IMR-90 (cell line): ENCODE measurements around the gene CDK6. TPM values are rescaled to one million over a fixed set of nuclear protein-coding genes. Genes with fewer than 3 reads are reported as not detected.

Experiments
- ATAC-seq: fragments of 200-7000 bp; cut with Tn5 transposase; 2 replicates; pipeline ENCODE4 v1.9.1; 2020; ENCODE audit warnings: low read depth, mild to moderate bottlenecking, moderate library complexity
- BruUV-seq: library from RNA; stranded (reverse); fragments of 400-500 nt; replicated peaks from 2 replicates; lab custom pipeline; 2021; lab: Mats Ljungman, UMichigan
- CTCF ChIA-PET: fragments of 300-600 bp; formaldehyde crosslinking; extraction: SDS; loops from one replicate; lab custom pipeline; 2021; ENCODE audit warnings: antibody characterized with exemption; lab: Yijun Ruan, JAX
- POLR2A ChIA-PET: fragments of 300-600 bp; sonication (Branson Sonifier 250); formaldehyde crosslinking; loops from one replicate; lab custom pipeline; 2022; ENCODE audit warnings: antibody characterized with exemption; ENCODE audit not compliant: unreplicated experiment; lab: Charles Lee
- DNase-seq: peaks from one replicate; pipeline ENCODE4 v3.0.0; 2013
- H2AFZ ChIP-seq: replicated peaks from 2 replicates; pipeline ENCODE3; 2013; ENCODE audit warnings: low read length, mild to moderate bottlenecking; ENCODE audit not compliant: poor library complexity
- H2AK5ac ChIP-seq: 2 replicates; pipeline ENCODE4 v1.6.1; 2013; ENCODE audit warnings: low read depth, low read length, inconsistent platforms
- H2AK9ac ChIP-seq: replicated peaks from 2 replicates; pipeline ENCODE3; 2013; ENCODE audit warnings: mild to moderate bottlenecking, low read depth, low read length, moderate library complexity; ENCODE audit not compliant: poor library complexity
- H2BK120ac ChIP-seq: 2 replicates; pipeline ENCODE4 v1.6.1; 2013; ENCODE audit warnings: low read depth, low read length, inconsistent platforms
- H2BK15ac ChIP-seq: 3 replicates; pipeline ENCODE4 v1.6.1; 2013; ENCODE audit warnings: low read depth, low read length, inconsistent platforms
- H2BK20ac ChIP-seq: 2 replicates; pipeline ENCODE4 v1.6.1; 2013; ENCODE audit warnings: low read depth, mild to moderate bottlenecking, inconsistent platforms, low read length, moderate library complexity
- H2BK5ac ChIP-seq: 2 replicates; pipeline ENCODE4 v1.6.1; 2013; ENCODE audit warnings: mild to moderate bottlenecking, low read depth, low read length, inconsistent platforms; ENCODE audit not compliant: poor library complexity, severe bottlenecking
- H3K14ac ChIP-seq: replicated peaks from 2 replicates; pipeline ENCODE4 v1.6.1; 2013; ENCODE audit warnings: low read depth, low read length, inconsistent platforms
- H3K18ac ChIP-seq: 2 replicates; pipeline ENCODE4 v1.6.1; 2013; ENCODE audit warnings: low read depth, low read length, control low read depth
- H3K23ac ChIP-seq: 2 replicates; pipeline ENCODE4 v1.6.1; 2013; ENCODE audit warnings: low read depth, low read length, inconsistent platforms
- H3K27ac ChIP-seq: 2 replicates; pipeline ENCODE4 v1.5.1; 2013; ENCODE audit warnings: mild to moderate bottlenecking, control low read depth, low read length; ENCODE audit not compliant: insufficient read depth
- H3K27me3 ChIP-seq: 2 replicates; pipeline ENCODE4 v1.6.1; 2013; ENCODE audit warnings: low read length; ENCODE audit not compliant: control insufficient read depth, insufficient read depth
- H3K36me3 ChIP-seq: 2 replicates; pipeline ENCODE4 v1.6.1; 2013; ENCODE audit warnings: low read length, mixed read lengths; ENCODE audit not compliant: control insufficient read depth, insufficient read depth
- H3K4ac ChIP-seq: 2 replicates; pipeline ENCODE4 v1.6.1; 2013; ENCODE audit warnings: low read depth, low read length, inconsistent platforms
- H3K4me1 ChIP-seq: 2 replicates; pipeline ENCODE4 v1.6.1; 2013; ENCODE audit warnings: low read length, mixed read lengths; ENCODE audit not compliant: control insufficient read depth, insufficient read depth
- H3K4me2 ChIP-seq: 2 replicates; pipeline ENCODE4 v1.6.1; 2013; ENCODE audit warnings: low read depth, mild to moderate bottlenecking, control low read depth, low read length, moderate library complexity
- H3K4me3 ChIP-seq: 2 replicates; pipeline ENCODE4 v1.5.1; 2013; ENCODE audit warnings: low read depth, mild to moderate bottlenecking, control low read depth, low read length, moderate library complexity; ENCODE audit not compliant: insufficient read depth
- H3K56ac ChIP-seq: 2 replicates; pipeline ENCODE4 v1.6.1; 2013; ENCODE audit warnings: low read length, inconsistent platforms; ENCODE audit not compliant: insufficient read depth; ENCODE audit errors: extremely low read depth
- H3K79me1 ChIP-seq, 2 experiments: 2 replicates each; pipeline ENCODE4 v1.6.1; 2013; ENCODE audit warnings: low read length in 2 of 2, inconsistent platforms in 1 of 2, low read depth in 1 of 2
- H3K9ac ChIP-seq: 2 replicates; pipeline ENCODE4 v1.6.1; 2013; ENCODE audit warnings: low read depth, low read length, control low read depth
- H3K9me1 ChIP-seq: 2 replicates; pipeline ENCODE4 v1.6.1; 2013; ENCODE audit warnings: low read length, inconsistent platforms; ENCODE audit not compliant: insufficient read depth
- H3K9me3 ChIP-seq: 2 replicates; pipeline ENCODE4 v1.6.1; 2013; ENCODE audit warnings: low read length; ENCODE audit not compliant: control insufficient read depth, insufficient read depth
- H4K20me1 ChIP-seq: 2 replicates; pipeline ENCODE4 v1.6.1; 2013; ENCODE audit warnings: low read length, inconsistent platforms; ENCODE audit not compliant: insufficient read depth
- H4K5ac ChIP-seq: 2 replicates; pipeline ENCODE4 v1.6.1; 2013; ENCODE audit warnings: mild to moderate bottlenecking, low read depth, low read length, control low read depth
- H4K8ac ChIP-seq, 2 experiments: 2 replicates each; pipeline ENCODE4 v1.6.1; 2013; ENCODE audit warnings: low read depth in 2 of 2, low read length in 2 of 2, control low read depth in 1 of 2, inconsistent platforms in 1 of 2
- H4K91ac ChIP-seq: 2 replicates; pipeline ENCODE4 v1.6.1; 2013; ENCODE audit warnings: low read depth, low read length, inconsistent platforms; ENCODE audit not compliant: insufficient read depth
- CEBPB ChIP-seq: IDR thresholded peaks from 2 replicates; pipeline ENCODE4 v1.6.1; 2012; ENCODE audit warnings: low read depth, low read length, improper control_type of control experiment
- CTCF ChIP-seq: conservative IDR thresholded peaks from 2 replicates; pipeline ENCODE4 v1.5.1; 2012; ENCODE audit warnings: mild to moderate bottlenecking, low read depth, low read length, improper control_type of control experiment
- SMC3 ChIP-seq: fragments of 150-350 bp; IDR thresholded peaks from 2 replicates; pipeline ENCODE4 v1.6.1; 2016; ENCODE audit warnings: low read depth, mild to moderate bottlenecking, antibody characterized with exemption, low read length, moderate library complexity
- WGBS, 2 experiments: methylation state at CpG; one replicate each; pipeline versions ENCODE4 v1.1.5 to v1.1.7; 2013; ENCODE audit warnings: missing lambda C conversion rate in 2 of 2; ENCODE audit not compliant: insufficient read length in 1 of 2; ENCODE audit errors: extremely low coverage in 2 of 2; 5-methylcytosine and 5-hydroxymethylcytosine counted together
- dilution Hi-C: fragments of 300-500 bp; cut with HindIII; formaldehyde crosslinking; loops from one replicate; pipeline ENCODE4 v1.14.3; 2018; ENCODE audit warnings: low sequenced_read_pairs; ENCODE audit not compliant: unreplicated experiment
- in situ Hi-C: fragments of 300-500 bp; cut with MboI; formaldehyde crosslinking; loops from 3 replicates; pipeline ENCODE4 v1.14.3; 2019; ENCODE audit warnings: low sequenced_read_pairs, inconsistent platforms, mixed read lengths
- intact Hi-C: fragments of 100-400 bp; cut with micrococcal nuclease; formaldehyde crosslinking; loops from 2 replicates; pipeline ENCODE4 v1.10.0; 2022
- polyA plus RNA-seq, 3 experiments: library from polyadenylated mRNA; depleted of rRNA; stranded (reverse); fragments of >200 nt; gene quantifications; 2 replicates each; pipeline ENCODE4 v1.2.3, GENCODE V29; 2012; ENCODE audit warnings: low replicate concordance in 1 of 3
- total RNA-seq: library from RNA; depleted of rRNA; stranded (reverse); fragments of >200 nt; gene quantifications from 2 replicates; pipeline ENCODE4 v1.2.3, GENCODE V29; 2012

Gene CDK6
- total and polyA plus RNA-seq, 2 of the 4 experiments (the other 2 are of a cell fraction): 21.5 to 195 TPM

- TF ChIP-seq SMC3: no peak
These were observed 201.4 kb downstream of the CDK6 start (continued) for GRCh38 chr7:92634924-92635519.

- TF ChIP-seq CTCF (no peak), CEBPB (peak; percentile 37; the same call in 1 of the 2 replicates)
- Histone ChIP-seq H2BK5ac (peak overlapping the region; percentile 23), H2AK9ac (no peak overlapping the region), H3K56ac (no peak overlapping the region), H3K9ac (no peak overlapping the region), H3K23ac (no peak overlapping the region), H3K4me3 (no peak overlapping the region), H3K4me1 (peaks cover 6% of the 10 kb centered on the region), H3K27me3 (no peaks in the 10 kb centered on the region), H3K4ac (no peak overlapping the region), H2BK15ac (no peak overlapping the region; the same call in 2 of the 3 replicates), H2BK120ac (no peak overlapping the region), H3K18ac (no peak overlapping the region), H3K9me3 (no peaks in the 10 kb centered on the region), H4K8ac (no peak overlapping the region), H2BK20ac (no peak overlapping the region), H4K91ac (no peak overlapping the region), H3K36me3 (peaks cover 6% of the 10 kb centered on the region), H3K27ac (no peak overlapping the region), H3K4me2 (peak overlapping the region; percentile 53; the same call in 1 of the 2 replicates), H3K79me1 (peaks cover 29 to 50% of the 10 kb centered on the region in 2 experiments), H3K9me1 (peaks cover 12% of the 10 kb centered on the region), H4K5ac (no peak overlapping the region), H2AFZ (no peak overlapping the region), H4K20me1 (peaks cover 19% of the 10 kb centered on the region), H3K14ac (no peak overlapping the region), H2AK5ac (no peak overlapping the region)
- no TSS peak for BruUV-seq
- intact Hi-C loops (no loop called here), dilution Hi-C loops (no loop called here), in situ Hi-C loops (no loop called here)
- CTCF ChIA-PET: no interaction called here
- DNase-seq (no peak), ATAC-seq (no peak)
- POLR2A ChIA-PET: no interaction called here
- no CpG with 5 or more reads among the region's 1 CpG for WGBS, 2 experiments
These were observed 202.2 kb downstream of the CDK6 start for GRCh38 chr7:92634205-92634604.
